NCI-H82 treated with DMSO at 0.1 percent for 48 hours (cell line): ENCODE results near the gene L3HYPDH.

ENCODE experiments used
- DNase-seq: peaks from one replicate; lab custom pipeline; 2025; ENCODE audit not compliant: unreplicated experiment; lab: John Stamatoyannopoulos, UW

The L3HYPDH gene

GRCh38 chr14:59483819-59484638 is at the start of gene L3HYPDH, which contains the start of gene JKAMP:
Gene L3HYPDH, minus strand, starts transcription at chr14:59484408. Its CDS starts 92 bp downstream, at chr14:59484316.
Gene JKAMP, plus strand, starts transcription at chr14:59484517. Its CDS starts 73 bp downstream, at chr14:59484590.
- peak; percentile 52 for DNase-seq

DNA sequence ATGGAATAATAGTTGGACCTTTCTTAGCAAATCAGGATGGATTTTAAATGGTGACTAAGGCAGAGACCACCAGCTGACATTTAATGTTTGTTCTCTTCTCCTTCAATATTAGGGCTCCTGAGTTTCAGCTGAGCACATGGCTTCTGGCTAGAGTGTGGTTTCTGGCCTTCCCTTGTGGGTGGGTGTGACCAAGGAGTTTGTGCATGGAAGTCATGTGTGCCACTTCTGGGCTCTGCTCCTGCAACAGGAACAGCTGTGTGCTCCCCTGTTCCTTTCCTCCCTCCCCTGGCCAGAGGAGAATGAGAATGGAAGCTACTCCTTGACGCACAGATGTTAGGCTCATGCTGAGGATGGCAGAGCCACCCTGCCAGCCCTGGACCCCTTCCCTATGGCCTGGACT is 48.2 kb upstream of the L3HYPDH start:
- DNase-seq, result no peak

DNA sequence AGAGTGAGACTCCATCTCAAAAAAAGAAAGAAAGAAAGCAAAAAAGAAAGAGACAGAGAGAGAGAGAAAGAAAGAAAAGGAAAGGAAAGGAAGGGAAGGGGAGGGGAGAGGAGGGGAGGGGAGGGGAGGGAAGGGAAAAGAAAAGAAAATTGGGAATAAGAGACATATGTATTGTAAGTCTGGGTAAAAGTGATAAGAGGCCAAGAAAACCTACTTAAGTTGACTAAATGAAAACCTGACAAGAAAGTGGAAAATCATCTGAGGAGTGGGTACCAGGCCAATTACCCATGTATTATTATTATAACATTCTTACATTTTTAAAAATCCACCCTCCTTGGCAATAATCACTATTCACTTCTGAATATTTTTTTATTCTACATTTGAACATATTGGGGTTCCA is 46.1 kb upstream of the L3HYPDH start:
- no peak for DNase-seq

DNA sequence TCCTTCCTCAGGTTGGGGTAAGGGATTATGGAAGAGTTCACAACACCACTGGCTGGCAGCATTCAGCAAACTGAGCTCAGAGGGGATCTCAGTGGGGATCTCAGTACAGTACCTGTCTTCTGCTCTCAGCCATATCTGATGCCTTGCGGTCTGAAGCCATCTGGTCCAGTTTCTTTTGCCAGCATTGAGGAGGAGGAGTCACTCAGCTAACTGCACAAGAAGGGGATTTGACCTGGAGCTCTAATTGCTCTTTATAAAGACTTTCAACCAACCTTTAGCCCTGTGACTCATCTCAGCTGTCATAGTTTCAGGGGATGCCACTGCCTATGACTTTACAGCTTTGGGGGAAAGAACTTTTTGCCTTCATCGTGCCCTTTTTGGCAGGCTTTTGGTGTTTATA is 45.0 kb upstream of the L3HYPDH start:
- DNase-seq, result no peak

DNA sequence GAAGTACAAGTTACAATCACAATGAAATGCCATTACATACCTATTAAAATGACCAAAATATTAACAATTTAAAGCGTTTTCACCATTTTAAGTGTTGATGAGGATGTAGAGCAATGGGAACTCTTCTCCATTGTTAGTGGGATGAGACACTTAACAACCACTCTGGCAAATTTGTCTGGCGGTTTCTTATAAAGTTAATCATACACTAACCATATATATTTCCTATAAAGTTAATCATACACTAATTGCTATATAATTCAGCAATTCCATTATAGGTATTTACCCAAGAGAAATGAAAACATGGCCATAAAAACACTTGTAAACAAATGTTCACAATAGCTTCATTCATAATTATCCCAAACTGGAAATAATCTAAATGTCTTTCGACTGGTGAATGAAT is 36.0 kb upstream of the L3HYPDH start:
- no peak for DNase-seq

- peak; percentile 8 for DNase-seq
Observed at GRCh38 chr14:59511916-59512575, 27.8 kb upstream of the L3HYPDH start.

DNA sequence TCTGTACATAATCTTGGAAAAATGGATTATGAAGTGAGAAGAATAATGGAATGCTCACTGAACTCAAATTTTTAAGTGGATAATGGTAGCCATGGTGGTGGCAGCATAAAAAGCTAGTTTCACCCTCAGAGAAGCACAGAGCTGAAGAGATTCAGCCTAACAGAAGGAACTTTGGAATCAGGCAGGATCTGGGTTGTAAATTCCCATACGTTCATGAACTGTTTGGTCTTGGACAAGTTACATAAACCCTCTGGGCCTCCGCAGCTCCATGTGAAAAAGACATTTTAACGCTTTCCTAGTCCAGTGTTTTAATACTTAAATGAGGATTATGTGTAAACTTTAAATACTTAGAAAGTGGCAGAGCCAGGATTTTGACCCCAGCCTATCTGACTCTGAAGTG is 26.8 kb upstream of the L3HYPDH start:
- DNase-seq, result no peak

- no peak for DNase-seq
Observed at GRCh38 chr14:59510001-59510400, 25.8 kb upstream of the L3HYPDH start.

- DNase-seq, result no peak
Observed at GRCh38 chr14:59509101-59509500, 24.9 kb upstream of the L3HYPDH start.

- no peak for DNase-seq
Observed at GRCh38 chr14:59507752-59508103, 23.5 kb upstream of the L3HYPDH start.

- DNase-seq, result peak; percentile 55
Observed at GRCh38 chr14:59507063-59507751, 23.0 kb upstream of the L3HYPDH start.

DNA sequence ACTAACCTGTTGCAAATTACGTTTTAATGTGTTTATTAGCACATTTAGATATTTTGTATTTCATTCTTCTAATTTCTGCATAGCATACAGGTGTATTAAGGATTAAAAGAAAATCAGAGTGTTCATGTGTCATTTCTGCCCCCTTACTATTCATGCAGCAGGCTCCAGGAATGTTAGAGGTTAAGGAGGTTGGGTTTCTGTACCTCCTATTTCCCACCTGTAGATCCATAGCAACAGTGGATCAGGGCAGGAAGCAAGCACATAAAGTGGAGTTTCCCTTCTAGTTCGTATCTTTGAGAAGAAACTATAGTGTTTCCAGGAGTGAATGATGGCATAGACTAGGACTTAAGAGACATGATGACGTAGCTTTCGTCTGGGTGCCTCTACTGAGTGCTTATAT is 19.0 kb upstream of the L3HYPDH start:
- no peak for DNase-seq

- DNase-seq, result no peak
Observed at GRCh38 chr14:59500732-59501131, 16.5 kb upstream of the L3HYPDH start.

- no peak for DNase-seq
Observed at GRCh38 chr14:59492384-59492783, 8.2 kb upstream of the L3HYPDH start.

DNA sequence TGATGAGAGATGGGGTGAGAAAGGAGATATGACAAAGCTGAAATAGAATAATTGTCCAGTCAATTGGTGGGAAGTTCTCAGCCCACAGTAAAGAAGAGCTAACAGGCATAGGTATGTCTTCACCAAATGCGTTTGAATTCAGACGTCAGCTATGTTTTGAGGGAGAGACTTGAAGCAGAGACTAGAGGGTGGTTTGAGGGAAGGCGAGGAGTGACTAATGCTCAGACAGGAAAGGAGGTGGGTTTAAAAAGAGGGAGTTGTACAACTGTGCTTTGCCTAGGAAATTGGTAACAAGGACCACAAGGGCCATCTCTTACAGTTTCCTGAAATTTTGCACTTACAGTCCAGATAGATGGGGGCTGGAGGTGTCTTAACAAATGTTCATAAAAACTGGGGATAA is 6.5 kb upstream of the L3HYPDH start:
- no peak for DNase-seq

DNA sequence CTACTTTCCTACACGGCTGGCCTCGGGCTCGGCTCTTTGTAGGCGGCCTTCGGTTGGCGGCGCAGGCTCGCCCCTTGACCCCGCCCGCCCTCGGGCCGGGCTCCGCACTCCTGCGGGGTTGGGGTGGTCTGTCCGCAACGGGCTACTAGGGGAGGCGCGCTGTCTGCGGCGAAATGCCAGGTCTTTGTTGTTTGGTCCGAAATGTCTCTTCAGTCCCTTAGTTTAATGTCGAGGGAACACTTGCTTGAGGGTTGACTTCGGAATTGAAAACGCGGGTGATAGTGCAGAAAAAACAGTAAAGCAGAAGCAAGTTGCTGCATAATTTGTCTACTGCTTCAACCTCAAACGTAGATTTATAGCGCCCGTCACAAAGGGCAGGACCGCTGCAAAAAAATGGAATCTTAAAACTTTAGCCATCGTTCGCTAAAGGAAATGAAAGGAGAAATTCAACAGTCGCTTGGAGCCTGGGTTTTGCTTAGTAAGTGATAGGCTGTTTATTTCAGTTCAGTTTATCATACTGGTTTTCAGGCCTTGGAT is 499 bp upstream of the L3HYPDH start:
- DNase-seq, result no peak

- DNase-seq, result no peak
Observed at GRCh38 chr14:59483363-59483762, 845 bp downstream of the L3HYPDH start.

GRCh38 chr14:59482541-59483331 is 1.5 kb downstream of the L3HYPDH start:
- no peak for DNase-seq

DNA sequence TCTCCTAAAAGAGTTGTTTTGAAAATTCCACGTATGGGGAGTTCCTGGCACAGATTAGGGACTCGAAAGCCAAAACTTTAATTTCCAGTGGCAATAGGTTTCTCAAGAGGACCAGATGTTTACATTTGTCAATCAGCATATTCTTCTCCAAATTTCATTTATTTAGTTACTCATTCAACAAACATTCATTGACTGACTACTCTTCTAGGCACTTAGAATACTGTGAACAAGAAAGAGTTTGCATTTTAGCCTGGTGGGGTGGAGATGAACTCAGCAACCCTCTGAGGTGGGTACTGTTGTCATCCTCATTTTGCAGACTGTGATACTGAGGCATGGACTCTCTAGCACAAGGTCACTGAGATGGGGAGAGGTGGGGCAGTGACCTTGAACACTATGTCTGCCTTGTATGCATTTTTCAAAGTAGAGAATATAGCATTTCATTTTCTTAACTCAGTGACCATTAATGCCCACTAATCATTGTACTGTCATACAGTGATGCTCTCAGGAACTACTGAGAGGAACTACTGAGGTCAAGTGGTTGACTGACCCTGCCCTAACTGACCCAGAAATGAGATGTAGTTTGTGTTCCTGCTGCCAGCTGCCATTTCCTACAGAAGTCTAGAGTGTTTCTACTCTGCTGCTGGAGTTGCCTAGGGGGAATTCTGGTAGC is 2.2 kb downstream of the L3HYPDH start:
- no peak for DNase-seq

DNA sequence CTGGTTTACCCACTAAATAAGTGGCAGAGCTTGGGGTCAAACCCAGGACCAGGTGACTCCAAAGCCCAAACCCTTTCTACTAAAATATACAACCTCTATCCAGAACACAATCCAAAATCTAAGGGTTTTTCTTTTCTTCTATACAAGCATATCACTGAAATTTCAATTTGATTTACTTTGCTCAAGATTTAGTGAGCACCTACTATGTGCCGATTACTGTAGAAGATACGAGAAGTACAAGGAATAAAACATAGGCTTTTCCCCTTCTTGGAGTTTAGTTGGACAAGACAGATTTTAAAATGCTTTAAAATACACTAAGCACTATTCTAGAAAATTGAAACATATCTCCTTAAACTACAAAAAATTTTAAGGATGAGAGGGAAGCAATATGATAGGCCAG is 2.8 kb downstream of the L3HYPDH start:
- no peak for DNase-seq
